OCI-LY1 (cell line): ENCODE data around the gene ZBTB16.

Experiments used
- H2AFZ ChIP-seq: fragments of 200-600 bp; sonication (generic), shearing (Covaris generic); 2 replicates; pipeline ENCODE4 v1.6.0; 2014; ENCODE audit warnings: antibody characterized with exemption, mild to moderate bottlenecking, low read length
- H3F3A ChIP-seq: fragments of 200-600 bp; sonication (generic), shearing (Covaris generic); 2 replicates; pipeline ENCODE4 v1.6.0; 2014; ENCODE audit warnings: mild to moderate bottlenecking, antibody characterized with exemption, low read length, moderate library complexity; ENCODE audit not compliant: insufficient read depth
- H3K27ac ChIP-seq: fragments of 200-600 bp; sonication (generic); 2 replicates; pipeline ENCODE4 v1.5.1; 2014; ENCODE audit warnings: low read length, mixed run types, mild to moderate bottlenecking, low read depth; ENCODE audit not compliant: poor library complexity, severe bottlenecking
- H3K27me3 ChIP-seq: fragments of 200-600 bp; sonication (generic); 2 replicates; pipeline ENCODE4 v1.6.0; 2014; ENCODE audit warnings: antibody characterized with exemption, mild to moderate bottlenecking, low read length, moderate library complexity; ENCODE audit not compliant: insufficient read depth
- H3K36me3 ChIP-seq: fragments of 200-600 bp; sonication (generic); 2 replicates; pipeline ENCODE4 v1.6.1; 2014; ENCODE audit warnings: mild to moderate bottlenecking, antibody characterized with exemption, low read length, moderate library complexity, mixed read lengths; ENCODE audit not compliant: insufficient read depth
- H3K4me1 ChIP-seq: fragments of 200-600 bp; sonication (generic); 2 replicates; pipeline ENCODE4 v1.5.1; 2014; ENCODE audit warnings: mild to moderate bottlenecking, low read length, moderate library complexity; ENCODE audit not compliant: insufficient read depth, severe bottlenecking
- H3K4me2 ChIP-seq: fragments of 200-600 bp; sonication (generic), shearing (Covaris generic); 2 replicates; pipeline ENCODE4 v1.6.1; 2014; ENCODE audit warnings: low read length
- H3K4me3 ChIP-seq: fragments of 200-600 bp; sonication (generic); 2 replicates; pipeline ENCODE4 v1.5.1; 2014; ENCODE audit warnings: low read length, low read depth, mild to moderate bottlenecking, mixed read lengths; ENCODE audit not compliant: poor library complexity, severe bottlenecking
- H3K79me2 ChIP-seq: fragments of 200-600 bp; shearing (Covaris generic); 2 replicates; pipeline ENCODE4 v1.6.1; 2016; ENCODE audit warnings: mixed run types, low read length, mixed read lengths; ENCODE audit not compliant: insufficient read depth
- H3K9ac ChIP-seq: fragments of 200-600 bp; sonication (generic), shearing (Covaris generic); 2 replicates; pipeline ENCODE4 v1.6.1; 2014; ENCODE audit warnings: mild to moderate bottlenecking, low read length, mixed read lengths
- H3K9me2 ChIP-seq: fragments of 200-600 bp; sonication (generic), shearing (Covaris generic); 2 replicates; pipeline ENCODE4 v1.6.1; 2014; ENCODE audit warnings: low read depth, mild to moderate bottlenecking, low read length, mixed read lengths
- H3K9me3 ChIP-seq: fragments of 200-600 bp; shearing (Covaris generic); 2 replicates; pipeline ENCODE4 v1.6.1; 2014; ENCODE audit warnings: low read length, mixed read lengths
- H4K20me1 ChIP-seq: fragments of 200-600 bp; sonication (generic), shearing (Covaris generic); 2 replicates; pipeline ENCODE4 v1.6.0; 2016; ENCODE audit warnings: mild to moderate bottlenecking, low read length; ENCODE audit not compliant: insufficient read depth
- EZH2 ChIP-seq: fragments of 200-600 bp; sonication (generic), shearing (Covaris generic); IDR thresholded peaks from 2 replicates; pipeline ENCODE4 v1.8.0; 2017; ENCODE audit warnings: borderline replicate concordance, mixed run types, mild to moderate bottlenecking, antibody characterized with exemption, low read length, moderate library complexity, mixed read lengths
- TF ChIP-seq, protein P1 (sequence below): fragments of 200-600 bp; sonication (generic), shearing (Covaris generic); IDR thresholded peaks from 2 replicates; pipeline ENCODE4 v1.5.1; 2017; ENCODE audit warnings: mild to moderate bottlenecking, antibody characterized with exemption, low read length, moderate library complexity, mixed read lengths

The ZBTB16 gene

DNA sequence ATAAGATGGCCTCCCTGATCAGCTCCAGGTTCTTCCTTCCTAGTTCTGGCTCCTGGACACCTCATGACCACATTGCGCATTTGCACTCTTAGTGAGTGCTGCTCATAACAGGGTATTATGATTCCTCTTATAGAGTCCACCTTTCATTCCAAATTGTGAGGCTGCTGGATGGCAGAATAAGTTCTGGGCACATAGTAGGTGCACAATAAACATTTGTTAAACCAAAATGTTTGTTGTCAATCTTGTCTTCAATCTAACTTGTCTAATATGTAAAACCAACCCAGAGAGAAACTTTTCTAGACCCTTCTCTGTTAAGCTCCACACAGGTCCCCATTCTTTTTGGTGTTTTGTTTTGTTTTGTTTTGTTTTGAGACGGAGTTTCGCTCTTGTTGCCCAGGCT lies 22.6 kb upstream of the ZBTB16 start:
- Histone ChIP-seq H4K20me1 (no peaks in the 10 kb centered on the region), H3K36me3 (no peaks in the 10 kb centered on the region), H3K4me3 (no peak overlapping the region), H3K9me3 (no peaks in the 10 kb centered on the region), H3K9ac (no peak overlapping the region), H3K4me2 (no peak overlapping the region), H3F3A (no peaks in the 10 kb centered on the region), H3K9me2 (no peaks in the 10 kb centered on the region), H3K27ac (no peak overlapping the region), H3K79me2 (no peaks in the 10 kb centered on the region), H3K4me1 (no peaks in the 10 kb centered on the region), H3K27me3 (no peaks in the 10 kb centered on the region), H2AFZ (no peak overlapping the region)
- TF ChIP-seq, protein P1, sequence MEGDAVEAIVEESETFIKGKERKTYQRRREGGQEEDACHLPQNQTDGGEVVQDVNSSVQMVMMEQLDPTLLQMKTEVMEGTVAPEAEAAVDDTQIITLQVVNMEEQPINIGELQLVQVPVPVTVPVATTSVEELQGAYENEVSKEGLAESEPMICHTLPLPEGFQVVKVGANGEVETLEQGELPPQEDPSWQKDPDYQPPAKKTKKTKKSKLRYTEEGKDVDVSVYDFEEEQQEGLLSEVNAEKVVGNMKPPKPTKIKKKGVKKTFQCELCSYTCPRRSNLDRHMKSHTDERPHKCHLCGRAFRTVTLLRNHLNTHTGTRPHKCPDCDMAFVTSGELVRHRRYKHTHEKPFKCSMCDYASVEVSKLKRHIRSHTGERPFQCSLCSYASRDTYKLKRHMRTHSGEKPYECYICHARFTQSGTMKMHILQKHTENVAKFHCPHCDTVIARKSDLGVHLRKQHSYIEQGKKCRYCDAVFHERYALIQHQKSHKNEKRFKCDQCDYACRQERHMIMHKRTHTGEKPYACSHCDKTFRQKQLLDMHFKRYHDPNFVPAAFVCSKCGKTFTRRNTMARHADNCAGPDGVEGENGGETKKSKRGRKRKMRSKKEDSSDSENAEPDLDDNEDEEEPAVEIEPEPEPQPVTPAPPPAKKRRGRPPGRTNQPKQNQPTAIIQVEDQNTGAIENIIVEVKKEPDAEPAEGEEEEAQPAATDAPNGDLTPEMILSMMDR: no peak
- no peak for TF ChIP-seq EZH2

DNA sequence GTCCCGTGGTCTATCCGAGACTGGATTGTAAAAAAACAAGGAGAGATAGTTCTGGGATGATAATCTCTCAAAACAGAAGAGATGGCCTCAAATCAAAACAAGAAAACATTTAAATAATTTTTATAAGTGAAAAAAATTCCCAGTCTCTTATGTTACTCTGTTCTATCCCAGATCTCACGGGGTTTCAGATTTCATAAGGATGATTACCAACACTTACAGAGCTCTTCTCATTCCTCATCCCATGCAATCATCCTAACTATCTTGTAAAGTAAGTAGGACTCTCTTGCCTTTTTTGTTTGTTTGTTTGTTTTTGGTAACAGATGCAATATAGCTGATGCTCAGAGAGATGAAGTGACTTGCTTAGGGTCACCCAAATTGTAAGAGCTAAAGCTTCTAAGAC lies 20.0 kb upstream of the ZBTB16 start:
- Histone ChIP-seq H3K9me3 (no peaks in the 10 kb centered on the region), H3F3A (no peaks in the 10 kb centered on the region), H3K36me3 (no peaks in the 10 kb centered on the region), H3K4me1 (no peaks in the 10 kb centered on the region), H3K9me2 (no peaks in the 10 kb centered on the region), H3K27ac (no peak overlapping the region), H4K20me1 (no peaks in the 10 kb centered on the region), H3K4me3 (no peak overlapping the region), H3K79me2 (no peaks in the 10 kb centered on the region), H3K27me3 (no peaks in the 10 kb centered on the region), H3K9ac (no peak overlapping the region), H3K4me2 (no peak overlapping the region), H2AFZ (no peak overlapping the region)
- TF ChIP-seq EZH2: no peak
- TF ChIP-seq, protein P1: no peak

DNA sequence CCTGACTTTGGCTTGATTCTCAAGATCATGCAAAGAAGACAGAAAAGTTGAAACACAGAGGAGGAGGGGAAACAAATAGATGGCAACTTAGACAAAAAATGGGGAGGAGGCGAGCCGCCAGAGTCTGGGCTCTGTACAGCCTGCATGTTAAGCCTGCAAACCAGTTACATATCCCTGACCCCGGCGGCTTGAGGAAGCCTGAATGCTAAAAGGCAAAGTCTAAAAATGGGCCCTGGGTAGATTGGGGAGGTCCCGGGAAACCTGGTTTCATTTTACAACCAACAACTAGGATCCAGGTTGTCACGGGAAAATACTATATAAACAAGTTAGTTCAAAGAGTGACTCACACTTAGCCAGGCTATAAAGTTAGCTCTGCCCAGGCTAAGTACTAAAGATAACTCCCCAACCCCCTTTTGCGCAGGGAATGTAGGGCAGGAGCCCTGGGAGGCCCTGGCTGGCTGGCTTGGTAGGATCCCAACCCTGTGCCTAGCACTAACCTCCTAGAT lies 18.8 kb upstream of the ZBTB16 start:
- Histone ChIP-seq H3K27me3 (no peaks in the 10 kb centered on the region), H3K9me3 (no peaks in the 10 kb centered on the region), H2AFZ (no peak overlapping the region), H3K36me3 (no peaks in the 10 kb centered on the region), H4K20me1 (no peaks in the 10 kb centered on the region), H3K4me2 (no peak overlapping the region), H3K27ac (no peak overlapping the region), H3K9me2 (no peaks in the 10 kb centered on the region), H3K9ac (no peak overlapping the region), H3F3A (no peaks in the 10 kb centered on the region), H3K79me2 (no peaks in the 10 kb centered on the region), H3K4me1 (no peaks in the 10 kb centered on the region), H3K4me3 (no peak overlapping the region)
- TF ChIP-seq EZH2: no peak
- TF ChIP-seq, protein P1: no peak
